Peyer's patch (tissue), 4 donors: ENCODE measurements around the gene RAB44.

ENCODE experiments used
- CTCF ChIP-seq, 6 experiments: fragments of 450-650 bp in 4 of 6; fragments of 200-600 bp in 2 of 6; sonication (generic) in 1 of 6; IDR thresholded peaks; one replicate each; pipeline ENCODE4 v1.5.1; 2017 to 2019; ENCODE audit warnings: antibody characterized with exemption in 6 of 6, mild to moderate bottlenecking in 3 of 6, moderate library complexity in 1 of 6
- POLR2A ChIP-seq, 2 donors: fragments of 450-650 bp; IDR thresholded peaks; one replicate each; pipeline ENCODE4 v1.5.1; 2017; ENCODE audit warnings: antibody characterized with exemption in 2 of 2, mild to moderate bottlenecking in 2 of 2, moderate library complexity in 2 of 2

- TF ChIP-seq CTCF (IDR thresholded peaks at IDR 0.05) (no peak), POLR2A (IDR thresholded peaks at IDR 0.05) (no peak)
These were observed 8.7 kb downstream of the RAB44 start for GRCh38 chr6:36706339-36706738.
